ENCODE data around the gene GH2. TPM values are rescaled to one million over a fixed set of nuclear protein-coding genes. Genes with fewer than 3 reads are reported as not detected.

GH2 gene
- polyA plus RNA-seq, 4 donors: not detected

DNA sequence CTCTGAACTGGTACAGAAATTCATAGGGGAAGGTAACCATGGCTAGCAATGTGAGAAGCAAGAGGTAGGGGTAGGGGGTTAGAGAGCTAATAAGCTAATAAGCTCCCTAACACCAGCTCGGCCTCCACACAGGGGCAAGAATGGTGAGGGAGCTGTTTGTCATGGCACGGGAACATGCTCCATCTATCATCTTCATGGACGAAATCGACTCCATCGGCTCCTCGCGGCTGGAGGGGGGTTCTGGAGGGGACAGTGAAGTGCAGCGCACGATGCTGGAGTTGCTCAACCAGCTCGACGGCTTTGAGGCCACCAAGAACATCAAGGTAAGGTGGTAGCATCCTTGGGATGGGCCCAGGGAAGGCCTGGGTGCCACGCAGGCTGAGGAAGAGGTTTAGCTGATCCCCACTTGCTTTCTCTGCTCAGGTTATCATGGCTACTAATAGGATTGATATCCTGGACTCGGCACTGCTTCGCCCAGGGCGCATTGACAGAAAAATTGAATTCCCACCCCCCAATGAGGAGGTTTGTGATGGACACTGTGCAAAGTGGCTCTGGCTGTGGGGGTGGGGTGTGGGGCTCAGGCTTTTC is 50.7 kb downstream of the GH2 start:
- H3K9me3 ChIP-seq (ENCODE audit: control insufficient read depth in 2 of 2, insufficient read depth in 1 of 2, low read depth in 1 of 2, low read length in 1 of 2): no peaks in the 10 kb centered on the region
- H3K27me3 ChIP-seq (ENCODE audit: control insufficient read depth in 3 of 3, insufficient read depth in 3 of 3, low read length in 3 of 3): no peaks in the 10 kb centered on the region
- peaks cover 3 to 16% (median 5%) of the 10 kb centered on the region in 3 donors for H3K4me1 ChIP-seq (ENCODE audit: control insufficient read depth in 3 of 3, insufficient read depth in 2 of 3, low read depth in 1 of 3, low read length in 2 of 3)
- peaks cover 30 to 70% (median 31%) of the 10 kb centered on the region in 3 donors for H3K36me3 ChIP-seq (ENCODE audit: control insufficient read depth in 3 of 3, insufficient read depth in 2 of 3, low read depth in 1 of 3, low read length in 3 of 3)
- FAIRE-seq (no peak), DNase-seq (no peak)
- no peak overlapping the region for H3K4me3 ChIP-seq (ENCODE audit: low read depth in 1 of 3, low read length in 3 of 3)
- WGBS, 3 donors: 84 to 90% (median 86%) methylated on average over 15 of the region's 15 CpGs
- H3K27ac ChIP-seq (ENCODE audit: low read depth in 1 of 3, low read length in 2 of 3): no peak overlapping the region

DNA sequence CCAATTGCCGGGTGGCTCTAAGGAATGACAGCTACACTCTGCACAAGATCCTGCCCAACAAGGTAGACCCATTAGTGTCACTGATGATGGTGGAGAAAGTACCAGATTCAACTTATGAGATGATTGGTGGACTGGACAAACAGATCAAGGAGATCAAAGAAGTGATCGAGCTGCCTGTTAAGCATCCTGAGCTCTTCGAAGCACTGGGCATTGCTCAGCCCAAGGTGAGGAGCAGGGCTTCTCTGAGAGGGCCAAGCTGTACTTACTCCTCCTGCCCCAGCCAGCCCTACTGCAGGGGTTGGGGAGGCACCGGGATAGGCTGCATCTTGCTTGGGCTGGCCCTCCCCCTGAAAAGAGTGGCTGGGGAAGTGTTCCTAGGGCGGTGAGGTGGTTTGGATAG is 51.5 kb downstream of the GH2 start:
- Histone ChIP-seq H3K36me3 (ENCODE audit: control insufficient read depth in 3 of 3, insufficient read depth in 2 of 3, low read depth in 1 of 3, low read length in 3 of 3) (peaks cover 30 to 66% (median 31%) of the 10 kb centered on the region in 3 donors), H3K27ac (ENCODE audit: low read depth in 1 of 3, low read length in 2 of 3) (no peak overlapping the region), H3K27me3 (ENCODE audit: control insufficient read depth in 3 of 3, insufficient read depth in 3 of 3, low read length in 3 of 3) (no peaks in the 10 kb centered on the region), H3K9me3 (ENCODE audit: control insufficient read depth in 2 of 2, insufficient read depth in 1 of 2, low read depth in 1 of 2, low read length in 1 of 2) (no peaks in the 10 kb centered on the region), H3K4me3 (ENCODE audit: low read depth in 1 of 3, low read length in 3 of 3) (no peak overlapping the region), H3K4me1 (ENCODE audit: control insufficient read depth in 3 of 3, insufficient read depth in 2 of 3, low read depth in 1 of 3, low read length in 2 of 3) (peaks cover 3 to 23% (median 5%) of the 10 kb centered on the region in 3 donors)
- DNase-seq: no peak
- WGBS, 3 donors: 91 to 98% (median 91%) methylated on average over 5 of the region's 5 CpGs
- no peak for FAIRE-seq

Other genes with a start within 250 kb of the GH2 start
- gene LIMD2, start 181.8 kb downstream of the GH2 start, polyA plus RNA-seq: 10 to 100 TPM in 3 of 4 donors, 1 to 10 TPM in 1; 2.0 to 14.7 (median 12.5) TPM
- gene STRADA, start 140.1 kb downstream of the GH2 start, polyA plus RNA-seq: 10 to 100 TPM in 3 of 4 donors, 1 to 10 TPM in 1; 8.1 to 35.2 (median 13.3) TPM
- gene CCDC47, start 108.3 kb downstream of the GH2 start, polyA plus RNA-seq: 100 to 1,000 TPM in 1 of 4 donors, 10 to 100 TPM in 3; 19.5 to 113 (median 60.1) TPM
- 100 to 1,000 TPM in 1 of 4 donors, 10 to 100 TPM in 3; 43.5 to 128 (median 51.6) TPM for gene DDX42, start 107.8 kb downstream of the GH2 start, polyA plus RNA-seq
- 100 to 1,000 TPM; 104 to 180 (median 144) TPM for gene PSMC5, start 54.5 kb downstream of the GH2 start, polyA plus RNA-seq
- 10 to 100 TPM; 13.9 to 45.5 (median 19.7) TPM for gene FTSJ3, start 54.3 kb downstream of the GH2 start, polyA plus RNA-seq
- 10 to 100 TPM; 44.0 to 95.3 (median 60.8) TPM for gene SMARCD2, start 39.3 kb downstream of the GH2 start, polyA plus RNA-seq
- under 1 TPM in 1 of 4 donors, not detected in 3; 0.32 TPM for gene CSH2, start 8.3 kb downstream of the GH2 start, polyA plus RNA-seq
- gene CSH1, start 14.6 kb upstream of the GH2 start, polyA plus RNA-seq: under 1 TPM in 1 of 4 donors, not detected in 3; 0.16 TPM
- not detected for gene CSHL1, start 29.3 kb upstream of the GH2 start, polyA plus RNA-seq
- under 1 TPM in 1 of 4 donors, not detected in 3; 0.06 TPM for gene GH1, start 36.9 kb upstream of the GH2 start, polyA plus RNA-seq
- 1 to 10 TPM in 3 of 4 donors, under 1 TPM in 1; 0.45 to 8.7 (median 3.1) TPM for gene CD79B, start 50.4 kb upstream of the GH2 start, polyA plus RNA-seq
- gene SCN4A, start 91.0 kb upstream of the GH2 start, polyA plus RNA-seq: under 1 TPM in 2 of 4 donors, not detected in 2; 0.38 to 0.46 TPM
- gene PRR29, start 116.4 kb upstream of the GH2 start, polyA plus RNA-seq: 1 to 10 TPM in 1 of 4 donors, under 1 TPM in 1, not detected in 2; 0.16 to 1.1 TPM
- gene ICAM2, start 138.7 kb upstream of the GH2 start, polyA plus RNA-seq: 10 to 100 TPM in 3 of 4 donors, 1 to 10 TPM in 1; 4.5 to 40.1 (median 12.4) TPM
- 10 to 100 TPM in 2 of 4 donors, 1 to 10 TPM in 2; 2.2 to 11.3 (median 6.5) TPM for gene ERN1, start 248.2 kb upstream of the GH2 start, polyA plus RNA-seq

Measured in small intestine (tissue), 7 donors.